ENCODE results near the gene RPS17.

The RPS17 gene

GRCh38 chr15:82566690-82567089 is 26.4 kb upstream of the RPS17 start:
- Mint-ChIP-seq H3K36me3 (ENCODE audit: low read depth) (no peaks in the 10 kb centered on the region), H3K27me3 (ENCODE audit: low read depth, poor library complexity) (peaks cover 15% of the 10 kb centered on the region), H3K4me1 (peaks cover 13% of the 10 kb centered on the region), H3K27ac (no peak overlapping the region), H3K4me3 (no peak overlapping the region), H3K9me3 (no peaks in the 10 kb centered on the region)
- no peak for DNase-seq
- no peak for TF ChIP-seq CTCF (IDR thresholded peaks at IDR 0.05)

- peaks cover 27% of the 10 kb centered on the region for H3K27me3 Mint-ChIP-seq (ENCODE audit: low read depth, poor library complexity)
- no peak overlapping the region for H3K4me3 Mint-ChIP-seq
- DNase-seq = no peak
- H3K27ac Mint-ChIP-seq = no peak overlapping the region
- no peaks in the 10 kb centered on the region for H3K9me3 Mint-ChIP-seq
- no peaks in the 10 kb centered on the region for H3K4me1 Mint-ChIP-seq
- H3K36me3 Mint-ChIP-seq (ENCODE audit: low read depth) = no peaks in the 10 kb centered on the region
- no peak for TF ChIP-seq CTCF (IDR thresholded peaks at IDR 0.05)
Measured at GRCh38 chr15:82558502-82558901, 18.2 kb upstream of the RPS17 start.

GRCh38 chr15:82556315-82557035 is 16.2 kb upstream of the RPS17 start:
- Mint-ChIP-seq H3K4me3 (no peak overlapping the region), H3K9me3 (no peaks in the 10 kb centered on the region), H3K27ac (no peak overlapping the region), H3K36me3 (ENCODE audit: low read depth) (no peaks in the 10 kb centered on the region), H3K4me1 (no peaks in the 10 kb centered on the region), H3K27me3 (ENCODE audit: low read depth, poor library complexity) (peaks cover 37% of the 10 kb centered on the region)
- TF ChIP-seq CTCF (IDR thresholded peaks at IDR 0.05) = no peak
- no peak for DNase-seq

GRCh38 chr15:82554849-82555248 is 14.6 kb upstream of the RPS17 start:
- TF ChIP-seq CTCF (IDR thresholded peaks at IDR 0.05) = no peak
- no peaks in the 10 kb centered on the region for H3K9me3 Mint-ChIP-seq
- no peak for DNase-seq
- no peaks in the 10 kb centered on the region for H3K36me3 Mint-ChIP-seq (ENCODE audit: low read depth)
- no peak overlapping the region for H3K4me3 Mint-ChIP-seq
- no peaks in the 10 kb centered on the region for H3K4me1 Mint-ChIP-seq
- peaks cover 40% of the 10 kb centered on the region for H3K27me3 Mint-ChIP-seq (ENCODE audit: low read depth, poor library complexity)
- H3K27ac Mint-ChIP-seq = no peak overlapping the region

GRCh38 chr15:82554351-82554750 is 14.1 kb upstream of the RPS17 start:
- Mint-ChIP-seq H3K4me1 (no peaks in the 10 kb centered on the region), H3K36me3 (ENCODE audit: low read depth) (no peaks in the 10 kb centered on the region)

More at GRCh38 chr15:82554351-82554750, 14.1 kb upstream of the RPS17 start:
- Mint-ChIP-seq H3K27me3 (ENCODE audit: low read depth, poor library complexity) (peaks cover 38% of the 10 kb centered on the region), H3K4me3 (no peak overlapping the region), H3K9me3 (no peaks in the 10 kb centered on the region), H3K27ac (no peak overlapping the region)
- no peak for TF ChIP-seq CTCF (IDR thresholded peaks at IDR 0.05)
- no peak for DNase-seq
